Tibial nerve (tissue), 4 donors: ENCODE measurements around the gene SH3RF3. TPM values are rescaled to one million over a fixed set of nuclear protein-coding genes. Genes with fewer than 3 reads are reported as not detected.

Experiments used
- DNase-seq, 2 donors: peaks; one replicate each; pipeline ENCODE4 v3.0.0-alpha.2; 2019; ENCODE audit warnings: low spot score in 2 of 2
- H3K27ac ChIP-seq, 4 donors: fragments of 200-600 bp; sonication (generic) in 3 of 4; one replicate each; pipeline ENCODE4 v1.5.1; 2017 to 2019; ENCODE audit warnings: mild to moderate bottlenecking in 1 of 4
- H3K27me3 ChIP-seq, 2 donors: fragments of 200-600 bp; sonication (generic) in 1 of 2; one replicate each; pipeline versions ENCODE4 v1.5.1 to v1.6.0; 2017 to 2019
- H3K36me3 ChIP-seq, 3 donors: fragments of 200-600 bp; sonication (generic); one replicate each; pipeline ENCODE4 v1.5.1; 2018 to 2019
- H3K4me1 ChIP-seq, 4 donors: fragments of 200-600 bp; sonication (generic) in 3 of 4; one replicate each; pipeline ENCODE4 v1.5.1; 2017 to 2019
- H3K4me3 ChIP-seq, 4 donors: fragments of 200-600 bp; sonication (generic) in 3 of 4; one replicate each; pipeline ENCODE4 v1.5.1; 2017 to 2019; ENCODE audit warnings: mild to moderate bottlenecking in 1 of 4, moderate library complexity in 1 of 4
- H3K9me3 ChIP-seq, 4 donors: fragments of 200-600 bp; sonication (generic) in 3 of 4; one replicate each; pipeline ENCODE4 v1.5.1; 2017 to 2019
- EP300 ChIP-seq, 2 donors: sonication (generic); formaldehyde crosslinking; IDR thresholded peaks; one replicate each; pipeline ENCODE4 v1.6.1; 2017; ENCODE audit warnings: antibody characterized with exemption in 2 of 2, mild to moderate bottlenecking in 1 of 2
- POLR2A ChIP-seq, 2 donors: fragments of 450-650 bp; IDR thresholded peaks; one replicate each; pipeline ENCODE4 v1.6.1; 2017; ENCODE audit warnings: antibody characterized with exemption in 2 of 2, mild to moderate bottlenecking in 2 of 2, moderate library complexity in 2 of 2
- WGBS, 2 donors: methylation state at CpG; one replicate each; pipeline ENCODE4 v1.1.5; 2018; 5-methylcytosine and 5-hydroxymethylcytosine counted together
- total RNA-seq, 4 donors: library from RNA; depleted of rRNA; stranded (reverse); fragments of >200 nt; gene quantifications; one replicate each; pipeline ENCODE4 v1.1.0, GENCODE V29; 2016
- TF ChIP-seq, protein P1 (sequence below), 5 experiments: fragments of 200-600 bp in 3 of 5; fragments of 450-650 bp in 2 of 5; sonication (generic) in 3 of 5; IDR thresholded peaks; one replicate each; pipeline ENCODE4 v1.5.1; 2016 to 2019; ENCODE audit warnings: antibody characterized with exemption in 5 of 5, mild to moderate bottlenecking in 3 of 5, moderate library complexity in 2 of 5

The SH3RF3 gene
- total RNA-seq, 4 donors from 2014 or later, result 6.9 to 18.0 (median 11.4) TPM

DNA sequence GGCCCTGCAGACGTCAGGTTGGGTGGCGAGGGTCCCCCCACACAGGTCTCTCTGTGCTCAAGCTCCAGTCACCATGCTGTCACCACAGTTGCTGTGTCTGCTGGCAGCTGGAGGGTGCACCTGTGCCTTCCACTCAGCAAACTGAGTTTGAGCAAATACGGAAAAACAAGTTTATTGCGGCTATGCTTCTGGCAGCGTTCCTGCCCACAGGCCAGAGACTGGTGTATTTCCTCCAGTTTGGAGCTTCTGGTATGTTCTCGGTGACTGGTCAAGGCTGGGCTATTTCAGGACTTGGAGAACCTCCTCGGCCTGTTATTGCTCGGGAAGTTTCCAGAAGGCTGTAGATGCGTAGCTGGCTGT, 352.2 kb downstream of the SH3RF3 start:
- Histone ChIP-seq H3K4me3 (no peak overlapping the region), H3K27ac (no peak overlapping the region), H3K9me3 (no peaks in the 10 kb centered on the region), H3K4me1 (peaks cover 0 to 21% (median 0%) of the 10 kb centered on the region in 4 donors), H3K36me3 (no peaks in the 10 kb centered on the region), H3K27me3 (no peaks in the 10 kb centered on the region)
- WGBS, 2 donors, result 85 to 94% methylated on average over 9 of the region's 9 CpGs
- DNase-seq, result no peak
- TF ChIP-seq, protein P1, sequence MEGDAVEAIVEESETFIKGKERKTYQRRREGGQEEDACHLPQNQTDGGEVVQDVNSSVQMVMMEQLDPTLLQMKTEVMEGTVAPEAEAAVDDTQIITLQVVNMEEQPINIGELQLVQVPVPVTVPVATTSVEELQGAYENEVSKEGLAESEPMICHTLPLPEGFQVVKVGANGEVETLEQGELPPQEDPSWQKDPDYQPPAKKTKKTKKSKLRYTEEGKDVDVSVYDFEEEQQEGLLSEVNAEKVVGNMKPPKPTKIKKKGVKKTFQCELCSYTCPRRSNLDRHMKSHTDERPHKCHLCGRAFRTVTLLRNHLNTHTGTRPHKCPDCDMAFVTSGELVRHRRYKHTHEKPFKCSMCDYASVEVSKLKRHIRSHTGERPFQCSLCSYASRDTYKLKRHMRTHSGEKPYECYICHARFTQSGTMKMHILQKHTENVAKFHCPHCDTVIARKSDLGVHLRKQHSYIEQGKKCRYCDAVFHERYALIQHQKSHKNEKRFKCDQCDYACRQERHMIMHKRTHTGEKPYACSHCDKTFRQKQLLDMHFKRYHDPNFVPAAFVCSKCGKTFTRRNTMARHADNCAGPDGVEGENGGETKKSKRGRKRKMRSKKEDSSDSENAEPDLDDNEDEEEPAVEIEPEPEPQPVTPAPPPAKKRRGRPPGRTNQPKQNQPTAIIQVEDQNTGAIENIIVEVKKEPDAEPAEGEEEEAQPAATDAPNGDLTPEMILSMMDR (IDR thresholded peaks at IDR 0.05), result no peak
- no peak for TF ChIP-seq POLR2A (IDR thresholded peaks at IDR 0.05)

DNA sequence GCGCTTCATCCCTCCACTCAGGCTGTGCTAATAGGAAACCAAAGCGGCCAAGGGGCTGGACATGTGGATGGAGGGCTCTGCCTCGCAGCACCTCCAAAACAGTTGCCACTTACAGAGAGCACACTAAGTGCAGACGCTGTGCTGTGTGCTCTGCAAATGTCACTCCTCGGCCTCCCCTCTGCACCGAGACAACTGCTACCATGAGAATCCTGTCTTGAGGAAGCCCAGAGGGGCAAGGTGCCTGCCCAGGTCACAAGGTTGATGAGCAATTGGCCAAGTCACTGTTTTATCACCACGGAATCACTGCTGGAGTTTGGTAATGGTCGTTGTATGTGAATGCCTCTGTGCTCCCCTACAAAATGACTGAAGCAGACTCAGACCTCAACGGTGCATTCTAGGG, 352.6 kb downstream of the SH3RF3 start:
- no peak overlapping the region for H3K4me3 ChIP-seq
- TF ChIP-seq EP300 (IDR thresholded peaks at IDR 0.05) (no peak), POLR2A (IDR thresholded peaks at IDR 0.05) (no peak)
- TF ChIP-seq, protein P1 (IDR thresholded peaks at IDR 0.05), result no peak
- no peak overlapping the region for H3K27ac ChIP-seq
- no peaks in the 10 kb centered on the region for H3K27me3 ChIP-seq
- 87 to 89% methylated on average over 9 of the region's 9 CpGs for WGBS, 2 donors
- no peaks in the 10 kb centered on the region for H3K36me3 ChIP-seq
- no peaks in the 10 kb centered on the region for H3K9me3 ChIP-seq
- peaks cover 0 to 21% (median 0%) of the 10 kb centered on the region in 4 donors for H3K4me1 ChIP-seq
- no peak for DNase-seq

DNA sequence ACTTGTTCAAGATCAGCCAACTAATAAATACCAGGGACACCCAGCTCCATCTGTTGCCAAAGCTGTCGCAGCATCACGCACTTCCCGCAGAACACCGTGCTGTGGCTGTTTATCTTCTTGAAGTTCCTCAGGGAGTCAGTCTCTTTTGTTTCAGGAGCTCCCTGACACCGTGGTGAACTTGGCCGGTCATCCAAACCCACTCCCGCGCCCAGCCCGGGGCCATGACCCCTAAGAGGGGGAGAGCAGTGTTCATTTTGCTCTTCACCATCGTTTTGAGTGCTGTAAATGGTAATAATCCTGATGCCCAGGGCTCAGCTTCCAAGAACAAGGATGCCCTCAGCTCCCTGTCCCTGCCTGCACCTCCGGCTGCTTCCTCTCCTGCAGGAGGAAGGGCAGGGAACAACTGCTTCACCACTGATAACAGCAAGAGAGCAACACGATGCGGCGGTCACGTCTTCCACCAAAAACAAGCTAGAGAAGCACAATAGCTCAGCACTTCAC, 353.4 kb downstream of the SH3RF3 start:
- Histone ChIP-seq H3K27ac (no peak overlapping the region), H3K4me3 (no peak overlapping the region), H3K27me3 (no peaks in the 10 kb centered on the region), H3K36me3 (no peaks in the 10 kb centered on the region), H3K4me1 (peaks cover 0 to 24% (median 0%) of the 10 kb centered on the region in 4 donors), H3K9me3 (no peaks in the 10 kb centered on the region)
- TF ChIP-seq, protein P1 (IDR thresholded peaks at IDR 0.05), result no peak
- TF ChIP-seq EP300 (IDR thresholded peaks at IDR 0.05), result peak in 1 of 2 donors; percentile 52
- WGBS, 2 donors, result 32 to 39% methylated on average over 14 to 15 of the region's 15 CpGs
- DNase-seq, result no peak

DNA sequence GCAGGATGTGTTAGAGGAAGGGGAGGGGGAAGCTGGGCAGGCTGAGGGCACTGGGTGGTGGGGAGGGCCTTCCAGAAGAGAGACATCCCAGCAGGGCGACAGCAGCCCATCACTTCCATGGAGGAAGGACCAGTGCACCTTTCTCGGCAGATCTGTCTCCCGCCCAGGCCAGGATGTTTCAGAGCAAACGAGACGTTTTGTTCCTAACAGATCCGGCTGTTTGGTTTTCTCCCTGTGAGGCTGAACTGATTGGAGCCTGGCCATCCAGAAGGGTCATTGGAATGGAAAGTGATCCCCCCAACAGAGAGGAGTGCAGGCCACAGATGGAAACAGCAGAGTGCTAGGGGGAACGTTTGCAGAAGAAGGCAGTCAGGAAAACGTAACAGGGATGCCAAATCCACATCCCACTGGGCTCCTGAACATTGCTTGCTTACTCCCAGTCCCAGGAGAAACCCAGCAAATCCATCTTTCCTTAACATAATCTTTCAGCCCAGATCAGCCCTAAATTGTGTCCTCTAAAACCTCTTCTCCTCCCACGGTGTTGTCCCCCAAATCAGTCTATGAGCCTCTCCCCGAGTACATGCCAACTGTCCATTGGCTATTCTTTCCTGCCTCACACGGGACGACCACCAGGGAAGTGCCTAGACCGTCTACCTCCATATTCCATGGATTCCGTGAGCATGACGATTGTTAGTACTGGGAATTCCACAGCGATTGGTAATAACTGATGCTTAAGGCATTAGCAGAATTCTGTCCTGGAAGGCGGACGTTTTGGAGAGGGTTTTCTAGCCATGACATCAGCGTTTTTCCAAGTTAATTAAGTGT, 357.9 kb downstream of the SH3RF3 start:
- no peak for DNase-seq
- Histone ChIP-seq H3K9me3 (no peaks in the 10 kb centered on the region), H3K36me3 (peaks cover 0 to 11% (median 0%) of the 10 kb centered on the region in 3 donors), H3K27ac (no peak overlapping the region), H3K4me1 (peaks cover 0 to 20% (median 0%) of the 10 kb centered on the region in 4 donors), H3K4me3 (no peak overlapping the region), H3K27me3 (no peaks in the 10 kb centered on the region)
- no peak for TF ChIP-seq EP300 (IDR thresholded peaks at IDR 0.05)
- TF ChIP-seq, protein P1 (IDR thresholded peaks at IDR 0.05), result no peak
- TF ChIP-seq POLR2A (IDR thresholded peaks at IDR 0.05), result no peak
- 67 to 74% methylated on average over 19 of the region's 19 CpGs for WGBS, 2 donors

DNA sequence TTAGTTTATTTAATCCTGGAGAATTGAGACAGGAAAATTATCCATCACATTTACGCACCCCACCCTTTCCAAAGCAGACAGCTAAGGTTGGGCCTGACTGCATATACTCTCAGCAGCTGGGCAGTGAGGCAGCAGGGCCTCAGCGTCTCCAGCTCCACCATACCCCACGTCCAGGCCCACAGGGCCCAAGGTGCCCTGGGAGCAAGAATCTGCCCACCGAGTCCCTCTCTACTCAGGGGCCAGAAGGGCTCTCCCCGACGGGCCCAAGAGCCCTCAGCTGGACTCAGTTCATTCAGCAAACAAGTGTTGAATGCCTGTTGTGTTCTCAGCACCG, 358.5 kb downstream of the SH3RF3 start:
- no peak overlapping the region for H3K4me3 ChIP-seq

More for the DNA sequence above, 358.5 kb downstream of the SH3RF3 start:
- 65 to 67% methylated on average over 7 of the region's 7 CpGs for WGBS, 2 donors
- Histone ChIP-seq H3K4me1 (peaks cover 0 to 14% (median 0%) of the 10 kb centered on the region in 4 donors), H3K9me3 (no peaks in the 10 kb centered on the region), H3K36me3 (peaks cover 0 to 12% (median 0%) of the 10 kb centered on the region in 3 donors), H3K27ac (no peak overlapping the region), H3K27me3 (no peaks in the 10 kb centered on the region)
- TF ChIP-seq, protein P1 (IDR thresholded peaks at IDR 0.05), result no peak
- TF ChIP-seq EP300 (IDR thresholded peaks at IDR 0.05) (no peak), POLR2A (IDR thresholded peaks at IDR 0.05) (no peak)
- no peak for DNase-seq
